Endothelial cell of umbilical vein (primary cell): ENCODE results near the gene ANKRD49.

Source experiments
- EZH2 ChIP-seq: IDR thresholded peaks from 2 replicates; pipeline ENCODE4 v1.6.1; 2012; ENCODE audit warnings: borderline replicate concordance, low read depth, mild to moderate bottlenecking, moderate library complexity, low read length, inconsistent platforms; ENCODE audit not compliant: severe bottlenecking
- FOS ChIP-seq: IDR thresholded peaks from 2 replicates; pipeline ENCODE4 v1.6.1; 2011; ENCODE audit warnings: mild to moderate bottlenecking, low read length, moderate library complexity, borderline replicate concordance; ENCODE audit not compliant: insufficient read depth
- GATA2 ChIP-seq: IDR thresholded peaks from 2 replicates; pipeline ENCODE4 v1.7.0; 2011; ENCODE audit warnings: low read depth, mild to moderate bottlenecking, moderate library complexity, mixed read lengths, low read length; ENCODE audit not compliant: insufficient read length, insufficient read depth
- MYC ChIP-seq: IDR thresholded peaks from one replicate; pipeline ENCODE4 v1.6.1; 2011; ENCODE audit warnings: mild to moderate bottlenecking, low read depth, low read length
- POLR2A ChIP-seq: IDR thresholded peaks from 2 replicates; pipeline ENCODE4 v1.6.1; 2012; ENCODE audit warnings: low read depth, mild to moderate bottlenecking, control low read depth, low read length
- POLR2AphosphoS5 ChIP-seq: IDR thresholded peaks from 2 replicates; pipeline ENCODE4 v1.6.1; 2012; ENCODE audit warnings: low read depth, mild to moderate bottlenecking, control low read depth, low read length, moderate library complexity; ENCODE audit not compliant: insufficient read depth
- TF ChIP-seq, protein P1 (sequence below), 2 donors: IDR thresholded peaks; 1 replicate in 1 of 2; 2 replicates in 1 of 2; pipeline ENCODE4 v1.5.1; 2011; ENCODE audit warnings: low read length in 2 of 2, mild to moderate bottlenecking in 2 of 2, moderate library complexity in 2 of 2, control low read depth in 1 of 2, inconsistent platforms in 1 of 2, low read depth in 1 of 2; ENCODE audit not compliant: insufficient read depth in 1 of 2; ENCODE audit errors: extremely low read depth in 1 of 2
- TF ChIP-seq, protein P2 (sequence below): IDR thresholded peaks from 2 replicates; pipeline ENCODE4 v1.6.1; 2011; ENCODE audit not compliant: insufficient read depth, insufficient read length

DNA sequence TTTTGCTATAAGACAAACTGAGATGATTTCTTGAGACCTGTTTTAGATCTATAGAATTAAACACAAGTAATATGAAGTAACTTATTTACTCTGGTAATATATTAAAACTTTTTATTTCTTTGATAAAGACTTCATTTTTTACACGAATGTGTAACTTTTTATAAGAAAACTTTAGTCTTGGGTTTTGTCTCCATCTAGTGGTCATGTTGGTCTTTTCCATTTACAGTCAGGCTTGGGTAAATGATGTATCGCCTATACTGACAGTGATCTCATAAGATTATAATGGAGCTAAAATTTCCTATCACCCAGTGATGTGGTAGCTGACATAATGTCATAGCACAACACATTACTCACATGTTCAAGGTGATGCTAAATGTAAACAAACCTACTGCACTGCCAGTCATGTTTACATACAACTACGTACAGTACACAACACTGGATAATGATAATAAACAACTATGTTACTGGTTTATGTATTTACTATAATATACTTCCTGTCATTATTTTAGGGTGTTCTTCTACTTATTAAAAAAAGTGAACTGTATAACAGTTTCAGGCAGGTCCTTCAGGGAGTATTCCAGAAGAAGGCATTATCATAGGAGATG lies 11.0 kb downstream of the ANKRD49 start:
- TF ChIP-seq, protein P1, sequence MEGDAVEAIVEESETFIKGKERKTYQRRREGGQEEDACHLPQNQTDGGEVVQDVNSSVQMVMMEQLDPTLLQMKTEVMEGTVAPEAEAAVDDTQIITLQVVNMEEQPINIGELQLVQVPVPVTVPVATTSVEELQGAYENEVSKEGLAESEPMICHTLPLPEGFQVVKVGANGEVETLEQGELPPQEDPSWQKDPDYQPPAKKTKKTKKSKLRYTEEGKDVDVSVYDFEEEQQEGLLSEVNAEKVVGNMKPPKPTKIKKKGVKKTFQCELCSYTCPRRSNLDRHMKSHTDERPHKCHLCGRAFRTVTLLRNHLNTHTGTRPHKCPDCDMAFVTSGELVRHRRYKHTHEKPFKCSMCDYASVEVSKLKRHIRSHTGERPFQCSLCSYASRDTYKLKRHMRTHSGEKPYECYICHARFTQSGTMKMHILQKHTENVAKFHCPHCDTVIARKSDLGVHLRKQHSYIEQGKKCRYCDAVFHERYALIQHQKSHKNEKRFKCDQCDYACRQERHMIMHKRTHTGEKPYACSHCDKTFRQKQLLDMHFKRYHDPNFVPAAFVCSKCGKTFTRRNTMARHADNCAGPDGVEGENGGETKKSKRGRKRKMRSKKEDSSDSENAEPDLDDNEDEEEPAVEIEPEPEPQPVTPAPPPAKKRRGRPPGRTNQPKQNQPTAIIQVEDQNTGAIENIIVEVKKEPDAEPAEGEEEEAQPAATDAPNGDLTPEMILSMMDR (IDR thresholded peaks at IDR 0.05; ENCODE audit: extremely low read depth in 1 of 2, insufficient read depth in 1 of 2, low read depth in 1 of 2, low read length in 2 of 2): peak; percentile 33 to 40
- TF ChIP-seq POLR2A: no peak
- TF ChIP-seq EZH2: no peak
- no peak for TF ChIP-seq MYC
- TF ChIP-seq POLR2AphosphoS5: no peak
- TF ChIP-seq, protein P2, sequence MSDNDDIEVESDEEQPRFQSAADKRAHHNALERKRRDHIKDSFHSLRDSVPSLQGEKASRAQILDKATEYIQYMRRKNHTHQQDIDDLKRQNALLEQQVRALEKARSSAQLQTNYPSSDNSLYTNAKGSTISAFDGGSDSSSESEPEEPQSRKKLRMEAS: no peak
- TF ChIP-seq GATA2: no peak
- TF ChIP-seq FOS: no peak
